ENCODE data around the gene SUFU. TPM values are rescaled to one million over a fixed set of nuclear protein-coding genes. Genes with fewer than 3 reads are reported as not detected.

Gene SUFU
- total and polyA plus RNA-seq, 2 of the 4 experiments (the other 2 are of a cell fraction) = 2.2 to 11.0 TPM

- in situ Hi-C loops (cut with MboI; ENCODE audit: low sequenced_read_pairs) = no loop called here
Measured at GRCh38 chr10:102564209-102564834, 60.5 kb downstream of the SUFU start.

More at GRCh38 chr10:102564209-102564834, 60.5 kb downstream of the SUFU start:
- WGBS, 2 experiments (ENCODE audit: extremely low coverage in 2 of 2, insufficient read length in 1 of 2) = no CpG with 5 or more reads among the region's 10 CpGs
- H2BK15ac ChIP-seq (ENCODE audit: low read depth, low read length) = no peak overlapping the region
- BruUV-seq (replicated peaks) = no TSS peak
- no peak overlapping the region for H2BK5ac ChIP-seq (ENCODE audit: low read depth, low read length, poor library complexity, severe bottlenecking)
- no peak overlapping the region for H3K23ac ChIP-seq (ENCODE audit: low read depth, low read length)
- H3K4me2 ChIP-seq (ENCODE audit: low read depth, low read length) = no peak overlapping the region
- dilution Hi-C loops (cut with HindIII; ENCODE audit: low sequenced_read_pairs, unreplicated experiment) = no loop called here
- ChIA-PET POLR2A (ENCODE audit: unreplicated experiment) (no interaction called here), CTCF (no interaction called here)
- no peak overlapping the region for H2AFZ ChIP-seq (replicated peaks; ENCODE audit: low read length, poor library complexity)
- no peak overlapping the region for H4K91ac ChIP-seq (ENCODE audit: insufficient read depth, low read depth, low read length)
- H2BK20ac ChIP-seq (ENCODE audit: low read depth, low read length) = no peak overlapping the region
- no peaks in the 10 kb centered on the region for H3K36me3 ChIP-seq (ENCODE audit: control insufficient read depth, insufficient read depth, low read length)
- DNase-seq (no peak), ATAC-seq (ENCODE audit: low read depth) (no peak)
- H4K8ac ChIP-seq (ENCODE audit: low read depth in 2 of 2, low read length in 2 of 2) = no peak overlapping the region
- no peaks in the 10 kb centered on the region for H3K9me3 ChIP-seq (ENCODE audit: control insufficient read depth, insufficient read depth, low read length)
- no peak overlapping the region for H4K5ac ChIP-seq (ENCODE audit: low read depth, low read length)
- peaks cover 7% of the 10 kb centered on the region; the same call in 1 of the 2 replicates for H3K9me1 ChIP-seq (ENCODE audit: insufficient read depth, low read length)
- H4K20me1 ChIP-seq (ENCODE audit: insufficient read depth, low read length) = peaks cover 8% of the 10 kb centered on the region
- H3K27me3 ChIP-seq (ENCODE audit: control insufficient read depth, insufficient read depth, low read length) = no peaks in the 10 kb centered on the region
- peaks cover 18 to 23% of the 10 kb centered on the region in 2 experiments for H3K79me1 ChIP-seq (ENCODE audit: low read depth in 1 of 2, low read length in 2 of 2)
- H2AK5ac ChIP-seq (ENCODE audit: low read depth, low read length) = no peak overlapping the region
- H3K4ac ChIP-seq (ENCODE audit: low read depth, low read length) = no peak overlapping the region
- intact Hi-C loops (cut with micrococcal nuclease) = no loop called here
- H3K27ac ChIP-seq (ENCODE audit: insufficient read depth, low read length) = no peak overlapping the region
- TF ChIP-seq CHD1 (IDR thresholded peaks at IDR 0.05; ENCODE audit: low read depth, low read length) (no peak), RCOR1 (IDR thresholded peaks at IDR 0.05; ENCODE audit: insufficient replicate concordance, low read length) (no peak), CTCF (conservative IDR thresholded peaks at IDR 0.05; ENCODE audit: low read depth, low read length) (no peak), SMC3 (IDR thresholded peaks at IDR 0.05; ENCODE audit: low read depth, low read length) (no peak), RFX5 (IDR thresholded peaks at IDR 0.05; ENCODE audit: low read depth, low read length) (no peak), POLR2A (IDR thresholded peaks at IDR 0.05; ENCODE audit: low read depth, low read length) (no peak), MXI1 (IDR thresholded peaks at IDR 0.05; ENCODE audit: borderline replicate concordance, low read depth, low read length) (no peak), USF2 (IDR thresholded peaks at IDR 0.05; ENCODE audit: low read depth, low read length) (no peak), ELK1 (IDR thresholded peaks at IDR 0.05; ENCODE audit: borderline replicate concordance, low read depth, low read length) (no peak), MAZ (IDR thresholded peaks at IDR 0.05; ENCODE audit: borderline replicate concordance, low read depth, low read length) (no peak), CEBPB (IDR thresholded peaks at IDR 0.05; ENCODE audit: low read depth, low read length) (no peak), NFE2L2 (IDR thresholded peaks at IDR 0.05; ENCODE audit: low read depth, low read length) (no peak), BHLHE40 (IDR thresholded peaks at IDR 0.05; ENCODE audit: low read depth, low read length) (no peak), RAD21 (IDR thresholded peaks at IDR 0.05; ENCODE audit: low read length) (no peak), MAFK (IDR thresholded peaks at IDR 0.05; ENCODE audit: low read depth, low read length) (no peak), FOS (IDR thresholded peaks at IDR 0.05; ENCODE audit: low read depth, low read length) (no peak)
- no peak overlapping the region for H3K9ac ChIP-seq (ENCODE audit: low read depth, low read length)
- H3K4me3 ChIP-seq (ENCODE audit: insufficient read depth, low read depth, low read length) = no peak overlapping the region
- H2AK9ac ChIP-seq (replicated peaks; ENCODE audit: low read depth, low read length, poor library complexity) = no peak overlapping the region
- no peak overlapping the region for H3K18ac ChIP-seq (ENCODE audit: low read depth, low read length)
- H2BK120ac ChIP-seq (ENCODE audit: low read depth, low read length) = no peak overlapping the region
- H3K4me1 ChIP-seq (ENCODE audit: control insufficient read depth, insufficient read depth, low read length) = no peaks in the 10 kb centered on the region; the same call in 1 of the 2 replicates
- no peak overlapping the region for H3K56ac ChIP-seq (ENCODE audit: extremely low read depth, insufficient read depth, low read length)
- no peak overlapping the region for H3K14ac ChIP-seq (replicated peaks; ENCODE audit: low read depth, low read length)

Data from IMR-90 (cell line).